CD14-positive monocyte (primary cell): ENCODE measurements around the gene CEP112. TPM values are rescaled to one million over a fixed set of nuclear protein-coding genes. Genes with fewer than 3 reads are reported as not detected.

Experiments used
- DNase-seq, 3 donors: peaks; one replicate each; pipeline ENCODE4 v3.0.0-alpha.2; 2011 to 2022
- H2AFZ ChIP-seq: 2 replicates; pipeline ENCODE4 v1.6.0; 2012; ENCODE audit warnings: mild to moderate bottlenecking, low read depth, low read length, inconsistent platforms; ENCODE audit not compliant: insufficient read depth, poor library complexity, severe bottlenecking
- H3K27ac ChIP-seq, 2 donors: 1 replicate in 1 of 2; 2 replicates in 1 of 2; pipeline ENCODE4 v1.5.1; 2012 to 2013; ENCODE audit warnings: low read length in 2 of 2, control low read depth in 1 of 2, inconsistent platforms in 1 of 2, low read depth in 1 of 2, mild to moderate bottlenecking in 1 of 2
- H3K27me3 ChIP-seq, 2 donors: one replicate each; pipeline versions ENCODE4 v1.6.0 to v1.6.1; 2011 to 2013; ENCODE audit warnings: low read length in 2 of 2; ENCODE audit not compliant: control insufficient read depth in 2 of 2, insufficient read depth in 2 of 2
- H3K36me3 ChIP-seq, 2 donors: replicated peaks in 1 of 2; 1 replicate in 1 of 2; 2 replicates in 1 of 2; pipeline versions ENCODE4 v1.5.1 to v1.6.1; 2012 to 2013; ENCODE audit warnings: low read length in 2 of 2, control low read depth in 1 of 2, inconsistent platforms in 1 of 2, mild to moderate bottlenecking in 1 of 2; ENCODE audit not compliant: insufficient read depth in 2 of 2, control insufficient read depth in 1 of 2
- H3K4me1 ChIP-seq, 2 donors: 1 replicate in 1 of 2; 2 replicates in 1 of 2; pipeline versions ENCODE4 v1.5.1 to v1.6.1; 2012 to 2013; ENCODE audit warnings: low read length in 2 of 2, control low read depth in 1 of 2, inconsistent platforms in 1 of 2, mild to moderate bottlenecking in 1 of 2, moderate library complexity in 1 of 2; ENCODE audit not compliant: insufficient read depth in 2 of 2, control insufficient read depth in 1 of 2
- H3K4me2 ChIP-seq: replicated peaks from 2 replicates; pipeline ENCODE3; 2012; ENCODE audit warnings: low read length, moderate library complexity, mild to moderate bottlenecking; ENCODE audit not compliant: poor library complexity, severe bottlenecking; ENCODE audit errors: extremely low read depth
- H3K4me3 ChIP-seq, 3 experiments: fragments of 200-600 bp in 1 of 3; sonication (generic) in 1 of 3; replicated peaks in 1 of 3; 1 replicate in 2 of 3; 2 replicates in 1 of 3; pipeline ENCODE4 v1.5.1; 2011 to 2013; ENCODE audit warnings: low read length in 3 of 3, mild to moderate bottlenecking in 3 of 3, control low read depth in 2 of 3, low read depth in 2 of 3, inconsistent platforms in 1 of 3, moderate library complexity in 1 of 3
- H3K79me2 ChIP-seq: 2 replicates; pipeline ENCODE4 v1.6.0; 2012; ENCODE audit warnings: mild to moderate bottlenecking, control low read depth, inconsistent platforms, low read length, moderate library complexity; ENCODE audit not compliant: insufficient read depth
- H3K9ac ChIP-seq: 2 replicates; pipeline ENCODE4 v1.6.0; 2017; ENCODE audit warnings: low read length, mild to moderate bottlenecking; ENCODE audit not compliant: insufficient read depth, poor library complexity, severe bottlenecking
- H3K9me3 ChIP-seq, 2 donors: replicated peaks in 1 of 2; 1 replicate in 1 of 2; 2 replicates in 1 of 2; pipeline versions ENCODE4 v1.5.1 to v1.6.1; 2012 to 2013; ENCODE audit warnings: low read length in 2 of 2, control low read depth in 1 of 2; ENCODE audit not compliant: control insufficient read depth in 1 of 2, insufficient read depth in 1 of 2
- H4K20me1 ChIP-seq: 2 replicates; pipeline ENCODE4 v1.6.0; 2012; ENCODE audit warnings: mild to moderate bottlenecking, low read length, control low read depth, moderate library complexity; ENCODE audit not compliant: insufficient read depth
- H3K27ac Mint-ChIP-seq, 7 donors: one replicate each; pipeline ENCODE4 v1.8.0; 2020; ENCODE audit warnings: mild to moderate bottlenecking in 7 of 7, mixed read lengths in 7 of 7, moderate library complexity in 6 of 7, inconsistent platforms in 2 of 7
- H3K27me3 Mint-ChIP-seq, 3 donors: one replicate each; pipeline ENCODE4 v1.8.0; 2021 to 2022; ENCODE audit warnings: low read depth in 3 of 3, mild to moderate bottlenecking in 3 of 3, mixed read lengths in 3 of 3, moderate library complexity in 3 of 3, inconsistent platforms in 1 of 3
- H3K36me3 Mint-ChIP-seq, 2 donors: one replicate each; pipeline ENCODE4 v1.8.0; 2020; ENCODE audit warnings: mixed read lengths in 2 of 2, inconsistent platforms in 1 of 2, mild to moderate bottlenecking in 1 of 2
- H3K4me1 Mint-ChIP-seq: one replicate; pipeline ENCODE4 v1.8.0; 2020; ENCODE audit warnings: mild to moderate bottlenecking, mixed read lengths
- H3K4me3 Mint-ChIP-seq, 2 donors: one replicate each; pipeline ENCODE4 v1.8.0; 2020; ENCODE audit warnings: mild to moderate bottlenecking in 2 of 2, mixed read lengths in 2 of 2, moderate library complexity in 1 of 2
- H3K9me3 Mint-ChIP-seq, 7 donors: one replicate each; pipeline ENCODE4 v1.8.0; 2020 to 2022; ENCODE audit warnings: mixed read lengths in 7 of 7, mild to moderate bottlenecking in 6 of 7, moderate library complexity in 6 of 7, inconsistent platforms in 2 of 7
- CTCF ChIP-seq: fragments of 200-600 bp; IDR thresholded peaks from one replicate; pipeline ENCODE4 v1.8.0; 2022; ENCODE audit warnings: antibody characterized with exemption, mild to moderate bottlenecking
- WGBS: methylation state at CpG from one replicate; pipeline ENCODE4 v1.1.5; 2013; ENCODE audit warnings: missing lambda C conversion rate; ENCODE audit not compliant: insufficient coverage; 5-methylcytosine and 5-hydroxymethylcytosine counted together
- intact Hi-C, 2 donors: fragments of 100-400 bp; cut with micrococcal nuclease; formaldehyde crosslinking; loops; one replicate each; pipeline versions ENCODE4 v1.15.0 to v1.15.1; 2023
- polyA plus RNA-seq, 3 donors: library from polyadenylated mRNA; depleted of rRNA in 1 of 3; unstranded in 2 of 3; stranded (reverse) in 1 of 3; fragments of 300-500 nt in 2 of 3; fragments of >200 nt in 1 of 3; fragmentation: Illumina TruSeq in 2 of 3; gene quantifications; 1 replicate in 2 of 3; 2 replicates in 1 of 3; pipeline ENCODE4 v1.2.3, GENCODE V29; 2012 to 2021

CEP112 gene
- polyA plus RNA-seq, 3 donors: 0.10 TPM; not detected in 2

DNA sequence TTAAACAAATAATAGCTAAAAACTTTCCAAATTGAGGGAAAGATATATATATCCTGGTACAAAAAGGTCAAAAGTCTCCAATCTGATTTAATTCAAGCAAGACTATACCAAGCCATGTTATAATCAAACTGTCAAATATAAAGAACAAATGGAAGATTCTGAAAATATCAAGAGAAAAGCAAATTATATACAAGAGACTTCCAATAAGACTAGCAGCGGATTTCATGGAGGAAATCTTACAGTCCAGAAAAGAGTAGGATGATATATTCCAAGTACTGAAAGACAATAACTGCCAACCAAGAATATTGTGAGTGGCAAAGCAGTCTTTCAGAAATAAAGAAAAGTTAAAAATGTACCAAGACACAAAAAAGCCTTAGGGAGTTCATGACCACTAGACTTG is 102.2 kb downstream of the CEP112 start:
- Histone ChIP-seq H3K4me3 (no peak overlapping the region), H3K36me3 (no peaks in the 10 kb centered on the region), H3K9me3 (peaks cover 9 to 14% of the 10 kb centered on the region in 2 donors), H3K4me1 (no peaks in the 10 kb centered on the region), H3K27me3 (no peaks in the 10 kb centered on the region), H4K20me1 (no peaks in the 10 kb centered on the region), H2AFZ (no peak overlapping the region), H3K4me2 (no peak overlapping the region), H3K9ac (no peak overlapping the region), H3K27ac (no peak overlapping the region), H3K79me2 (no peaks in the 10 kb centered on the region)
- H3K27me3 Mint-ChIP-seq: peaks cover 0 to 3% (median 0%) of the 10 kb centered on the region in 3 donors
- no peaks in the 10 kb centered on the region for H3K36me3 Mint-ChIP-seq
- no peaks in the 10 kb centered on the region for H3K4me1 Mint-ChIP-seq
- no CpG with 5 or more reads among the region's 1 CpG for WGBS
- no peak overlapping the region for H3K4me3 Mint-ChIP-seq
- no peak for DNase-seq
- H3K27ac Mint-ChIP-seq: no peak overlapping the region
- peaks cover 3 to 19% (median 15%) of the 10 kb centered on the region in 7 donors for H3K9me3 Mint-ChIP-seq
- intact Hi-C loops: no loop called here
- no peak for TF ChIP-seq CTCF

- TF ChIP-seq CTCF: no peak
- H3K4me2 ChIP-seq: no peak overlapping the region
- no peak overlapping the region for H3K4me3 ChIP-seq
- DNase-seq: no peak
- H3K79me2 ChIP-seq: no peaks in the 10 kb centered on the region
- H3K4me1 ChIP-seq: no peaks in the 10 kb centered on the region
- Mint-ChIP-seq H3K4me3 (no peak overlapping the region), H3K36me3 (no peaks in the 10 kb centered on the region), H3K27ac (no peak overlapping the region), H3K27me3 (peaks cover 0 to 1% (median 0%) of the 10 kb centered on the region in 3 donors), H3K9me3 (peaks cover 0 to 21% (median 16%) of the 10 kb centered on the region in 7 donors), H3K4me1 (no peaks in the 10 kb centered on the region)
- no peaks in the 10 kb centered on the region for H3K27me3 ChIP-seq
- H2AFZ ChIP-seq: no peak overlapping the region
- intact Hi-C loops: no loop called here
- no peaks in the 10 kb centered on the region for H3K36me3 ChIP-seq
- H3K9ac ChIP-seq: no peak overlapping the region
- no peak overlapping the region for H3K27ac ChIP-seq
- peaks cover 9 to 14% of the 10 kb centered on the region in 2 donors for H3K9me3 ChIP-seq
- 91% methylated on average over 4 of the region's 4 CpGs for WGBS
- H4K20me1 ChIP-seq: no peaks in the 10 kb centered on the region
Observed at GRCh38 chr17:66088173-66088572, 103.8 kb downstream of the CEP112 start.
